GM19099 (cell line): ENCODE measurements around the gene SPAG8.

Experiments
- POLR2A ChIP-seq: IDR thresholded peaks from 3 replicates; pipeline ENCODE4 v1.6.1; 2011; ENCODE audit warnings: low read depth; ENCODE audit not compliant: insufficient read length; ENCODE audit errors: extremely low read depth

The SPAG8 gene

DNA sequence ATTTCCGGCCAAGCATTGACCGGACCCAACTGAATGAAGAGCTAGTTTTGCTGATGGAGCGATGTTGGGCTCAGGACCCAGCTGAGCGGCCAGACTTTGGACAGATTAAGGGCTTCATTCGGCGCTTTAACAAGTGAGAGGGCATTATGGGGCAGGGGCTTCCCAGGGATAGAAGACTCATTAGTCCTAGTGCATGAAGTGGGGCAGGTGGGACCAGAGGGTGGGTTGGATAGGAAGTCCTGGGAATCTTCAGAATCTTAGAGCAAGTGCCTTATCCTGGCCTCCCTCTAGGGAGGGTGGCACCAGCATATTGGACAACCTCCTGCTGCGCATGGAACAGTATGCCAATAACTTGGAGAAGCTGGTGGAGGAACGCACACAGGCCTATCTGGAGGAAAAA, 6.0 kb downstream of the SPAG8 start:
- TF ChIP-seq POLR2A = no peak

DNA sequence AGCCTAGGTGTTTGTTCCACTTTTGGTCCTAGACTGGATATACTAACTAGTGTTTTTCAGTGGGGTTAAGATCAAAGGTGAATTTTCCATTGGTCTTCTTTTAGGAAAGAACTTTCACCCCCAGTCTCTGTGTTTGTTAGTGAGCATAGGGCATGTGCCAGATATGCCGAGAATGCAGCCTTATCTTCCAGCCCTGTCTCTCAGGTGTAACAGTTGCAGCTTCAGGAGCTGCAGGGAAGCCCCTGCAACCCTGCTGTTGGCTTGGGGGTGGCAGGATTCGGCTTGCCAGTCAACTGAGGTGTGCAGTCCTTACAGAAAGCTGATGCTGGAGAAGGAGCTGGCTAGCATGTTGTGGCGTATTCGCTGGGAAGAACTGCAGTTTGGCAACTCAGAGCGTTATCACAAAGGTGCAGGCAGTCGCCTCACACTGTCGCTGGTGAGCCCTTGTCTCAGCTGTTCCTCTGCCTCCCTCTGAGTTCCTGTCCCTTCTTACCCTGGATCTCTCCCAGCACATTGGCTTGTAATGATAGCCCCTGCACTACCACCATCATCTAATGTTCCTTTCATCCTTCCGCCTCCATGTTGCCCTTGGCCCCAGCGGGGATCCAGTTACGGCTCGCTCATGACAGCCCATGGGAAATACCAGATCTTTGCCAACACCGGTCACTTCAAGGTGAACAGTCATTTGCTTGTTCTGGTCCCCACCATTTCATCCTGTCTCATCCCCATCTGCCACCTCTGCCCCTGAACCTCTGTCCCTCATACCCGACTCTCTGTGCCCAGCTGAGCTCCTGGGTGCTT, 10.5 kb downstream of the SPAG8 start:
- no peak for TF ChIP-seq POLR2A

DNA sequence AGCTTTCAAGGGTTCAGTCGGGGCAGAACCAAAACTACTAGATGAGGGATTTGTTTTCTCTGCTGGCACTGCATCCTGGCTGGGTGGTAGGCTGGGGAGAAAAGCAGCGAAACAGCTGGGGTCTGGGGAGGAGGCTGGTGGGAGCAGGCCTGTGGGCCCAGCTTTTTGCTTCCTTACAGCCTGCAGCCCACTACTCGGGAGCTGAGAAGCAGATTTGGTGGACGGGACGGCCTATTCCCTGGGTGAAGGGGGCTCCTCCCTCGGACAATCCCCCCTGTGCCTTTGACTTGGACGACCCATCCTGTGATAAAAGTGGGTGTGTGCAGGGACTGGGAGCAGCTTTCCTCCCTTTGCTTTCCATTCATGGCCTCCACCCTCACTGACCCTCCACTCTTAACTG, 11.5 kb downstream of the SPAG8 start:
- TF ChIP-seq POLR2A = no peak

DNA sequence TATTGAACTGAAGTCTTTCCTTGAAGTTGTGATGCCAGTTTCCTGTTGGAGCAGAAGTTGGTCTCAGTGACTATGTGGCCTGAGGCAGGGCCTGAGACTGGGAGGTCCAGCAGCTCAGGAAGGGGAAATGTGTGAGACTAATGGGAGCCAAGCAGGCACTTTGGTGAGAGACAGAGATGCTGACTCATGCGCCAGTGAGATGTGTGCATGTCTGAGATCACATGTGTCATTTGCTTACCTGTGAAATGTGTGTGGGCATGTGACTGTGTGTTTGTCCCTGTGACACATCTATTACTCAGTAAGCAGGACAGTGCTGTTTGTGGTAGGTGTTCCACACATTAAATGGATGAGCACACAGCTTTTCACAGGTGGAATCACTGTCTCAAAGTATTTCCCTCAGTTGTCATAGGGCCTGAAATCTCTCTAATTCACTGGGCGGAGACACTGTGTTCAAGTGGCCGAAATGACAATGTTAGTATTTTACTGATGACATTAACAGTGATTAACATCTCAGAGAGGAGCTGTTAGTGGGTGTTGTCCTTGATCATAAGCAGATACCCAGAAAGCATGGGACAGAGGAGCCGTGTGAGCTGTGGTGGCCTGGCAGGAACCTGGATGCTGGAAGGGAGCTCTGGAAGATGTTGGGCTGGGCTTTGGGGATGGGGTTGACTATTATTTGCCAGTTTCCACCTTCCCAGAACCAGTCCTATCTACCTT, 13.2 kb downstream of the SPAG8 start:
- TF ChIP-seq POLR2A = no peak

DNA sequence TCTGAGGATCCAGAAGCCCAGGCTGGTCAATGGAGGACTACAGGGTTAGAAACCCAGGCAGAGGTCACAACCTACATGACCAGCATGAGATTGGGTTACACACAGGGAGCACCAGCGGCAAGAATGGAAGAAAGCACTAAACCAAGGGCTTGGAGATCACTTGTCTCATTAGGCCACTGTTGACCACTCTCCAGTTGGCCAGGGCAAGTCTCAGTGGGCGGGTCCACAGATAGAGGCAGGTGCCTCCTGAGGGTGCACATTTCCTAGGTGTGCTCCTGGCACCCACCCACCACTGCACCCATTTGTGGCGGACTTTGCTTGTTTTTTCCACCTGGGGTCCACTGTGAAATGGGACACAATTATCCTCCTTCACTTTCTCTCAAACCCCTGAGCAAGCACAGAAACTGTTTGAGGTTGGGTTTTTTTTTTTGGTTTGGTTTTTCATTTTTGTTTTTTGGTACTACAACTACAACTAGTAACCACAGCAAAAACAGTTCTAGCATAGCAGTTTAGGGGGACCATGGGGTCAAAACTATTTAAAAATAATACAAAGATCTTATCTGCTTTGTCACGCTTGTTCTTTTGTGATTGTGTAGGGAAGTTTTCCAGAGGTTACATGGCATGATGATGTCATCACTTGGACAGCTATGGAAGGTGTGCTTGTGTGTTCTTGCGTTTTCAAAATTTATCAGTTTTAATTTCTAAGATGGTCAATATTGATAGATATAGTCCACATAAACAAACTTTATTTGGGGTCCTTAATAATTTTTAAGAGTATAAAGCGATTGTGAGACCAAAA, 14.6 kb downstream of the SPAG8 start:
- TF ChIP-seq POLR2A = no peak

DNA sequence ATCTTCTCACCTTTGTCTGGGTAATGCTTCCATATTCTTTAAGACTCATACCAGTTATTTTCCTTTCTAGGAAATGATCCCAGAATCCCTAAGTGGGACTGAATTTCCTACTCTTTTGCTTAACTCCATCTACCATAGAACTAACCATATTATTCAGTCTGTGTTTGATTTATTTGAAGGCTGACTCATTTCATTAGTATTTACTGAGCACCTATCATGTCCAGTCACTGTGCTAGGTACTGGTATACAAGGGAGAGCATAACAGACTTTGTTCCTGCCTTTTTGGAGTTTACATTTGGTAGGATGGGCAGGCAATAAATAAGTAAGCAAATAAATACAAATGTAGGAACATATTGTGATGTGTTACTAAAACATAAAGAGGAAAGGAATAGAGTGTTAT, 16.4 kb downstream of the SPAG8 start:
- TF ChIP-seq POLR2A = no peak

DNA sequence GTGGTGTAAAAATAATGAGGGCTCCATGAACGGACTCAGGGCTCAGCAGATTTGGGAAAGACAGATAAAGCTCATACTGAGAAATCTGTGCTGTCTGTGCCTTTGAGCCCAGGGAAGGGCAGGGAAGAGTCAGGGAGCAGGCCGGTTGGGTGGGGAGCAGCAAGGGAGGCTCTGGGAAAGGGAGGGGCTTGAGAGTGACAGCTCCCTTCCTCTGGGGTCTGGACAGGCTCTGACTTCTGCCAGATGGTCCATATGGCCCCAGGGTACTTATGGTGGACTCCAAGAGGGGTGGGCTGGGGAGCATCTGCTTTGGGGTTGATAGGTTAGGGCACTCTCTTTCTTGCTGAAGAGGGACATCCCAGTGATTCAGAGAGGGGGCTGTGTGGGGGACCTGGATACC, 18.6 kb downstream of the SPAG8 start:
- no peak for TF ChIP-seq POLR2A

DNA sequence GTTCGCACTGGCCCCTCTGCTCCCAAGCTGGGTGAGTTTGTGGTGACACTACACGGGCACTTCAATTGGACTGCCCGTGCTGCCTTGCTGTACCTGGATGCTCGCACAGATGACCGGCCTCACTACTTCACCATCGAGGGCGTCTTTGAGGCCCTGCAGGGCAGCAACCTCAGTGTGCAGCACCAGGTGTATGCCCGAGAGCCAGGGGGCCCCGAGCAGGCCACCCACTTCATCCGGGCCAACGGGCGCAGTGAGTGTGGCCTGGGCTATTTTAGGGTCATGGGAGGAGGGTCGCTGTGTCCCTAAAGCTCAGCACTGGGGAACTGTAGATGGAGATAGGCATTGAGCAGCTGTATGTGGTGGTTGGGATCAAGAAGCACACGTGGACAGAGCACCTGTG, 19.2 kb downstream of the SPAG8 start:
- TF ChIP-seq POLR2A = no peak

DNA sequence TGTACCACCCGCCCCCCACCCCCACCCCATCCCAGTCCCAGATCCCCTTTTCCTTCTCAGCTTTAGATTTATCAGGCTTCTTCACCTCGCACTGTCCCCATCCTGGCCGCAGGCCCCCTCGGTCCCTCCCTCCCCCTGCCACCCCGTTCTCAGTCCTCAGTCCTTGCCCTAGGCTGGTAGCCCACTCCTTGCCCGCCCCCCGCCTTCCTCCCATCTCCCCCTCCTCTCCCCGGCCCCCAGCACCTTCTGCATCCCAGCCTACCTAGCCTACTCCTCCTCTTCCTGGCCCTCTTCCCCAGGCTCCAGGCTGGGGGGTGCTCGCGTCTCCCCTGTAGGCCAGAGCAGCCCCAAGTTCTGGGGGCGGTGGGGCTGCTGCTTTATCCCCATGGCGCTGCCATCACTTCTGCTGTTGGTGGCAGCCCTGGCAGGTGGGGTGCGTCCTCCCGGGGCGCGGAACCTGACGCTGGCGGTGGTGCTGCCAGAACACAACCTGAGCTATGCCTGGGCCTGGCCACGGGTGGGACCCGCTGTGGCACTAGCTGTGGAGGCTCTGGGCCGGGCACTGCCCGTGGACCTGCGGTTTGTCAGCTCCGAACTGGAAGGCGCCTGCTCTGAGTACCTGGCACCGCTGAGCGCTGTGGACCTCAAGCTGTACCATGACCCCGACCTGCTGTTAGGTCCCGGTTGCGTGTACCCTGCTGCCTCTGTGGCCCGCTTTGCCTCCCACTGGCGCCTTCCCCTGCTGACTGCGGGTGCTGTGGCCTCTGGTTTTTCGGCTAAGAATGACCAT, 19.8 kb downstream of the SPAG8 start:
- TF ChIP-seq POLR2A = no peak

DNA sequence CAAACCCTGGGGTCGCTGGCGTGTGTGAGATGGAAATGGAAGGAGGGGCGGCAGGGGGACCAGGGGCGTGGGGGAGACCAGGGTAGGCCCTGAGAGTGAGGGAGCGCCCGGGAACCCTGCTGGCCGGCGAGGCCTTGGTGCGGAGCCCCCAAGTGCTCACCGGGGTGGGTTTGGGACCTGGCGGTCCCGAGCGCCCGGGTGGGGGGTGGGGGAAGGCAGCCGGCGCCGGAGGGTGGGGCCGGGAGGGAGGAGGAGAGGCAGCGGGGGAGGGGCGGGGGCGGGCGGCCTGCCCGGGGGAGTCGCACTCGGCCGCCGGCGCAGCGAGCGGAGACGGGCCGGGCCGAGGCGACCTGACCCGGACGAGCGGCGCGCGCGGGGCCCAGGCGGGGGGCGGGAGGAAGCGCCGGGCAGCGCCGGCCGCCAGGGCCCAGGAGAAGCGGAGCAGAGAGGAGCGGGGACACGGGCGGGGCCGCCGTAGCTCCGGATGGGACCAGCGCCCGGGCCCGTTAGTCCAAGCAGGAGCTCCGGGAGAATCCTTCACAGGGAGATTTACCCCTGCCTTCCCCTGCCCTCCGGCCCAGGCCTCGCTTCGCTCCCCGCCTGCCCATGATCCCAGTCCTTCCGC, 20.7 kb downstream of the SPAG8 start, which contains the start of gene NPR2:
NPR2 (plus strand) TSS at position 295 of the 625 bp plus-strand sequence. CDS start 818 bp downstream, outside the sequence.
- TF ChIP-seq POLR2A = no peak

DNA sequence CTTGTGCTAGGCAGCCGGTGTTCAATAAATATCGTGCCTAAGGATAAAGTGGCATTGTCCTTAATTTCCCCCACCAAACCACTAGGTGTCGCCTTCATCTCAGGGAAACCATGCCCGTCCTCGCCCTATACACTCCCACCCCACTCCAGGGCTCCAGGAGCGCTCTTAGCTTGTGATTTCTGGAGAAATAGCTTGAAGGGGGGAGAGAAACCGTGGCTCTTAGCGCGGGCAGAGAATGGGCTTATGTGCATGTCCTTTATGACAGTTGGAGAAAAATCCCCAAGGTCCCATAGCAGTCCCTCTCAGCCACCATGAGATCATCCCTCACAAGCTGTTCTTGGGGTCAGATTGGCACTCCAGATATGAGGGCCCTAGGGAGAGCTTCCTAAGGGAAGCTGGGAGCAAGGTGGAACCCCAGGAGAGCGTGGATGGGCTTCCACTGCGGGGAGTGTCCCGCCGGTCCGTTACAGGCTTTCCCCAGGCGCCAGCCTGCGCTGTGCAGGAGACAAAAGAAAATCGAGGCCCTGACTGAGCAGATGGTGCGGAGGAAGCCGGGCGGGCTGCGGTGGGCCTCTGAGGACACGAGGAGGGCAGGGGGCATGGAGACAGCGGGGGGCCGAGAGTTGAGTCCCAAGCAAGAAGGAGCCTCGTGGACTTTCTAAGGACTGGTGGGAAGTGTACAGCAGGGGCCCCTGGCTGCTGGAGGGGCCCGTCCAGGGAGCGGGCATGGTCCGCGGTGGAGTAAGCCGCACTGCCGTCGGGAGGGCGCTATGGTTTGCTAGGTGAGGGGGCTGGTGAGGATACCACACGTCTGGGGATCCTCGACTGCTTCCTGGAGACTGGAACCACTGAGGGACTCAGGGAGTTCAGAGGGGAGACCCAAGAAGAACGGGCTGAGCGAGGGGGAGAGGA, 21.4 kb downstream of the SPAG8 start:
- TF ChIP-seq POLR2A = no peak

DNA sequence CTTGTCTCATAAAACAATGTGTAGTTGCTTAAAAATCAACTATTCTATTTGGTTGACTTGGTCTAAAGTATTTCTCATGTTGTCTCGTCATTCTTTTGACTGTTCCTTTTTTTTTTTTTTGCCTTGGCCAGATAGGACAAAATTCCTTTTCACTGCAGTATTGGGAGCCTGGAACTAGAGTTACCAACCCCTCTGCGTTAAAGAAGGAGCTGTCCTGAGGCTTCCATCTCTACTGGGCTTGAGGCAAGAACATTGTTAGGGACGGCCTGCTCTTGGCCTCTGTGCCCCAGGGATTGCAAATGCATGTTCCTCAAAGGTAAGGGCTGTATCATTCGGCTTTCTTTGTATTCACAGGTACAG, 22.1 kb downstream of the SPAG8 start:
- TF ChIP-seq POLR2A = no peak

DNA sequence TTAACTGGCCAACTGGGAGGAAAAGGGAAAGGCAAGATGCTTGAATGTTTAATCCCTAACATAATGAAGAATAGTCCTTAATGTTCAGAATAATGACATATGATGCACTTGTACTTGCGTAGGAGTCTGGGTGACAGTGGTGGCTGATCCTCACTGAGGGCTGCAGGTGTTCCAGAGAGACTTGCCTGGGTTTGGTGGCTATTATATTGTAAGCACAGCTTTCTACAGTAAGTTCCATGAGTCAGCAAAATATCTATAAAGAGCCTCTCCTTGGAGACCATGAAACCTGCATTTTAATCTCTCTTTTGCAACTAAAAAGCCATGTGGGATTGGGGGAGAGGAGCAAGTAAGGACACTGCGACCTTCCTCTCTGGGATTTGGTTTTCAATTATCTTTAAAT, 22.5 kb downstream of the SPAG8 start:
- no peak for TF ChIP-seq POLR2A
